ENCODE results near the gene PRSS1.
"Not testable (repeated sequence)": the region's sequence is repeated elsewhere in the genome, so short reads cannot be mapped to it uniquely, and the experiment has no call there.

PRSS1 gene

DNA sequence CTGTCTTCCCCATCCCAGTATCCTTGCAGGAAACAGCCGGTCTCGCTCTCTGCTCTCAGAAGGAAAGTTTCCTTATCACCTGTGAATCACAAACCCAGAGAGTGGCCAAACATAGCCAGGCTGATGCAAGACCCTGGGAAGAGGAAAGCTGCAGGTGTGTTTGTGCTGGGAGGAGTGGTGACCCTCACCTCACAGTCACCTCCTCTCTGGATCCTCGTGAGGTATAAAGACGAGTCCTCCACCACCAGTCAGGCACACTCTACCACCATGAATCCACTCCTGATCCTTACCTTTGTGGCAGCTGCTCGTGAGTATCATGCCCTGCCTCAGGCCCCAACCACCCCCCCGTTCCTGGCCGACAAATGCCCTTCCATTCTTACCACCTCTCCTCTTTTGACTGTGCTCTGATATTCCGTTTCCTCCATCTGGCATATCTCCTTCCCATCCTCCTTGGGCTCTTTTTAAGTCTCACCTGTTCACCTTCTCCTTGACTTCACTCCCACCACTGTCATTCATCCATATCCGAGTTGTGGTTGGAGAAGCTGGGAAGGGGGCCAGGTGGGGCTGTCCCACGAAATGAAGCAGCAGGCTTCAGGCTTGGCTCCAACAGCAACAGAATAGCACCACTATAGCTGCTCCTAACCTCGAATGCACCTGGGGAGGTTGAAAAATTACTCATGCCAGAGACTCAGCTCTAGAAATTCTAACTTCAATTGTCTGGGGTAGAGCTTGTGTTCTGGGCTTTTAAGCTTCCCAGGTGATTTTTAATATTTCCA, at the start of gene PRSS1:
Gene PRSS1, plus strand, starts transcription at position 255 of the 776 bp plus-strand sequence. Its CDS starts 13 bp downstream, at position 268.
- DNase-seq, result no peak

DNA sequence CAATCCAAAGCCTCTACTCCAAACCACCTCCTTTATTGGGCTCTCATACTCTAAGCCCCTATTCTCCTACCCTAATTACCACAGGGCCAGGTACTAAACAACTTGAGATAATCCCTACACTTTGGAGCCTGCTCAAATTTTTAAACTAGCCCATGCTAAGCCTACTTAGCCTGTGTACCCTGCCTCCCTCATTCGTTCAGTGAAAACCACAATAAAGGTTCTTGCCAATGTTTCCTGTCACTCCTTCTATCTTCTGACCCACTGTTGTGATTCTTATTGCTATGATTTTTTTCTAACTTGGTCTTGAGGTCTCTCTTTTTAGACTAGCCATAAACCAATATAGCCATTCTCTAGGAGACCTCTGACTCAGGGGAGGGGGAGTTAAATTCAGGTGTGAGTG, 48.3 kb upstream of the PRSS1 start:
- DNase-seq, result not testable (repeated sequence)

DNA sequence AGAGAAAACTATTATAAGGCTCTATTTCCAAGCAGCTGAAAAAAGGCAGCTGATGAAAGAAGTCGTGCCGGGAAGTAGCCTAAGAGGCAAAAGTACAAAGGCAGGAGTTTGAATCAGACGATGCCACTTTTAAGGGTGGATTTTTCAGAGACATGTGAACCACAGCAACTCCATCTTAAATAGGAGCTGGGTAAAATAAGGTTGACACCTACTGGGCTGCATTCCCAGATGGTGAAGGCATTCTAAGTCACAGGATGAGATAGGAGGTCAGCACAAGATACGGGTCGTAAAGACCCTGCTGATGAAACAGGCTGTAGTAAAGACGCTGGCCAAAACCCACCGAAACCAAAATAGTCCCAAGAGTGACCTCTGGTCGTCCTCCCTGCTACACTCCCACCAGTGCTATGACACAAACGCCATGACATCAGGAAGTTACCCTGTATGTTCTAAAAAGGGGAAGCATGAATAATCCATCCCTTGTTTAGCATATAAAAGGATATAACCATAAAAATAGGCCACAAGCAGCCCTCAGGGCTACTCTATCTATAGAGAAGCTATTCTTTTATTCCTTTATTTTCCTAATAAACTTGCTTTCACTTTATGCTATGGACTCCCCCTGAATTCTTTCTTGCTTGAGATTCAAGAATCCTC, 45.5 kb upstream of the PRSS1 start:
- DNase-seq, result no peak

GRCh38 chr7:142708726-142709125, 40.5 kb upstream of the PRSS1 start:
- DNase-seq, result not testable (repeated sequence)

GRCh38 chr7:142709921-142710320, 39.4 kb upstream of the PRSS1 start:
- no peak for DNase-seq

- DNase-seq, result no peak
These were observed 38.1 kb upstream of the PRSS1 start for GRCh38 chr7:142711196-142711595.

DNA sequence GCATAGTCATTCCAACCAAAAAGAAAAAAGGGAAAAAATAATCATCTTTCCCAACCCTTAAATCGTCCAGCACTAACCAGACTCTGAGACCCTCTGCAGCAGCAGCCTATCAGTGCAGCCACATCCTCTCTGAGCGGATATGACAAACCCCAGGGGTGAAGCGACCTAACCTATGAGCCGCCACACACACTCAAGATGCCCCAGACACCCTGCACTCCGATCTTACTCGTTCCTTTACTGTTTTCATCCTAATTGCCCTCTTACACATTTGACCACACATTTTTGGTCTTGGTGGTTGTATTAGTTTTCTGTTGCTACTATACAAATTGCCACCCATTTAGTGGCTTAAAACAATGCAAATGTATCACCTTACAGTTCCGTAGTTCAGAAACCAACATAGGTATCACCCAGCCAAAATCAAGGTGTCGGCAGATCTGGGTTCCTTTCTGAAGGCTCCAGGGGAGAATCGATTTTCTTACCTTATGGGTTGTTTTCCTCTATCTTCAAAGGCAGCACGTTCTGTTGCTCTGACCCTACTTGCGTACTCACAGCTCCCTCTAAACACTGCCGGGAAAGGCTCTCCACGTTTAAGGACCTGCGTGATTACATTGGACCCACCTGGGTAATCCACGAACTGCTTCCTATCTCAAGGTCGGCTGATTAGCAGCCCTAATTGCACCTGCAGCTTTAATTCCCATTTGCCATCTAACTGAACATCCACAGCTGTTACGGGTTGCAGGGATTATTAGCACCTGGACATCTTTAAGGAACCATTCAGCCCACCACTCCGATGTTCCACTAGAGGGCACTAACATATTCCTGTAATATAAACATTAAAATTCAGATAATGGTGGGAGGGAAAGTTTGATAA, 37.3 kb upstream of the PRSS1 start:
- DNase-seq, result peak; percentile 49

GRCh38 chr7:142712617-142712957, 36.7 kb upstream of the PRSS1 start:
- no peak for DNase-seq

GRCh38 chr7:142714375-142714774, 34.9 kb upstream of the PRSS1 start:
- no peak for DNase-seq

GRCh38 chr7:142716596-142716995, 32.7 kb upstream of the PRSS1 start:
- DNase-seq, result no peak

- DNase-seq, result no peak
These were observed 31.8 kb upstream of the PRSS1 start for GRCh38 chr7:142717453-142717852.

DNA sequence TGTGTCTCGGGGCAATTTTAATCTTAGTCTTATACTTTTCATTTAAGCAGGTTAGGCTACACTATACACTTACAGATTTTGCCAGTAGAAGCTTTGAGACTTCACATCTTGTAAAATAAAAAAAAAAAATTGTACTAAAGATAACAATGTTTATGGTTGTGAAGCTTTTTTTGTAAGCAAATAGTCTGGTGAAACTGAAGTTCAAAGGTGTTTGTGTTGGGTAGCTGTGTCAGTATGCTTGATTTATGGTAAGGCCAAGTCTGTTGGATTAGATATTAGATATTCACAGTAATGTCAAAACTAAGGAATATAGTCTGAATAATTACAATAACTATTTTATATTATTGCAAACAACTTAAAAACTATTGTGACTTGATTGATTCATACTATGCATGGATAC, 31.0 kb upstream of the PRSS1 start:
- DNase-seq, result no peak

- no peak for DNase-seq
These were observed 29.0 kb upstream of the PRSS1 start for GRCh38 chr7:142720172-142720773.

GRCh38 chr7:142720986-142721385, 28.3 kb upstream of the PRSS1 start:
- DNase-seq, result no peak

GRCh38 chr7:142722248-142722794, 27.0 kb upstream of the PRSS1 start:
- no peak for DNase-seq

- no peak for DNase-seq
These were observed 16.0 kb upstream of the PRSS1 start for GRCh38 chr7:142733271-142733670.

GRCh38 chr7:142739923-142740492, 9.3 kb upstream of the PRSS1 start:
- DNase-seq, result no peak

DNA sequence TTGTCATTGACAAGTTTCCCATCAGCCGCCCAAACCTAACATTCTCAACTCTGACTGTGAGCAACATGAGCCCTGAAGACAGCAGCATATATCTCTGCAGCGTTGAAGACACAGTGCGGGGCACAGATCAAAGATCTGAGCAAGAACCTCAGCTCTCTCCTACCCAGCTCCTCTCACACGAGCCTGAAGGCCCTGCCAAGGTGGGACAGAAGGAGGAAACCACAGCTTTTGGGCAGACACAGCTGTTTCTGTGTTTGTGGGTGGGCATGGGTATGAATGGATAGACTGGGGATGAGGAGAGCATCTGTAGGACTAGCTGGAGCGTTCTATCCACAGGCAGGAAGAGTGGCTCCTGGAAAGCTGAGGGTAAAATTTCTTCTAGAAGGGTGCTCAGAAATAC, 8.5 kb upstream of the PRSS1 start:
- no peak for DNase-seq

- not testable (repeated sequence) for DNase-seq
These were observed 7.3 kb upstream of the PRSS1 start for GRCh38 chr7:142741932-142742331.

DNA sequence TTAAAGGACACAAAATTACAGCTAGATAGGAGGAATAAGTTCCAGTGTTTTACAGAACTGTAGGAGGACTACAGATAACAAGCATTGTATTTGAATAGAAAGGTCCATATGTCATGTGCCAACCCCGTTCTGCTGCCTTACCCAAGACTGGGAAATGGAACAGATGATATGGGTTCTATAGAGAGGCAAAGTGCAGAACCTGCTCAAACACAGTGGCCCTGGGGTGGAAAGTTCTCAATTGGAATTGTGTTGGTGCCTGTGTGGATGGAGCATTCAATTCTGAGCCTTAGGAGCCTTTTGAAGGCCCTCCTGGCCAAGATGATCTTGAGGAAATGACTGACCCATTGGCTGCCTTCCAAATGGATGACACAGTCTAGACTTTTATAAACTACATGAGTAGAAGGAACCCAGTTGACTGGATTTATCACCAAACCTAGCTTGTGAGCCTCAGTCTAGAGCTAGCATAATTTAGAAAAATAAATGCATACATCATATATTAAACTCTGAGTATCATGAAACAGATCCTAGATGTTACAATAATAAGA, 4.1 kb upstream of the PRSS1 start:
- DNase-seq, result no peak

GRCh38 chr7:142745745-142746144, 3.5 kb upstream of the PRSS1 start:
- no peak for DNase-seq

GRCh38 chr7:142746264-142746663, 3.0 kb upstream of the PRSS1 start:
- DNase-seq, result no peak

All from NCI-H345 (cell line).